Measurements from ENCODE around the gene SPOCK2.

- TF ChIP-seq CTCF (conservative IDR thresholded peaks at IDR 0.05) (no peak), ZFX (IDR thresholded peaks at IDR 0.05) (no peak)
These were observed 10.9 kb downstream of the SPOCK2 start for GRCh38 chr10:72077275-72077990.
